HG03066 (cell line): ENCODE results near the gene RAB8B.

Source experiments
- ATAC-seq: cut with Tn5 transposase; IDR thresholded peaks from one replicate; pipeline ENCODE4 v1.9.1; 2021; ENCODE audit warnings: low read depth; ENCODE audit not compliant: unreplicated experiment

The RAB8B gene

GRCh38 chr15:63260791-63261190 lies 71.4 kb downstream of the RAB8B start:
- ATAC-seq = no peak

- ATAC-seq = no peak
Observed at GRCh38 chr15:63261311-63261710, 71.9 kb downstream of the RAB8B start.

GRCh38 chr15:63263519-63263918 lies 74.1 kb downstream of the RAB8B start:
- no peak for ATAC-seq

GRCh38 chr15:63264688-63265293 lies 75.4 kb downstream of the RAB8B start:
- no peak for ATAC-seq

GRCh38 chr15:63274427-63274826 lies 85.0 kb downstream of the RAB8B start:
- ATAC-seq = no peak

DNA sequence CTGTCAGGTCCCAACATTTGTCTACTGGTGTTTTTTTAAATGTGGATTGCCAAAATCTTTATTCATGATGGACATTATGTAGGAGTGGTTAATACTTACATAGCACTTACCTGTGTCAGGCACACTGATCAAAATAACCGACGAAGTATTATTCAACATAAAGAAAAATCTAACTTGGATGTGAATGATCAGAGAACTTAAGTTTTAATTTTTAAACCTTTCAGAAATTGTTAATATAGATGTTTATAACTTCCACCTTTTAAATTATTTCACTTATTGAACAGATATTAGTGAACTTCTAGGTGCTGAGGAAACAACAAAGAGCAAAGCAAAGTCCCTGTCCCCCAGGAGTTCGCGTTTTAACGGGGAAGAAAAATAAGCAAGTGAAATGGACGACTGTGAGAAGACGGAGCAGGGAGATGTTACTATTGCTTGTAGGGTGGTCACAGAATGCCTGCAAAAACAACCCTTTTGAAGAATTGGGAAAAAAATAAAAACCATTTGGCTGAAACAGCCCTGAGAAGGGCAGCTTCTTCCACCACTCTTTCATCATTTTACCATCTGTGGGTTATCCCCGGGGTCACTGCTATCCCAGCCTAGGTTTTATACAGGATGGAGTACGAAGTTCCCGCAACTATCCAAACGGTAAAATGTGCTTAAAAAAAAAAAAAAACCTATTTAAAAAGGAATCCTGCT lies 87.1 kb downstream of the RAB8B start:
- ATAC-seq = no peak

GRCh38 chr15:63277038-63277892 lies 87.9 kb downstream of the RAB8B start, which contains the start of gene APH1B:
TSS of gene APH1B (plus strand) at chr15:63277605. CDS start at chr15:63277624, 19 bp downstream.
- no peak for ATAC-seq

GRCh38 chr15:63277893-63278456 lies 88.6 kb downstream of the RAB8B start:
- ATAC-seq = no peak

DNA sequence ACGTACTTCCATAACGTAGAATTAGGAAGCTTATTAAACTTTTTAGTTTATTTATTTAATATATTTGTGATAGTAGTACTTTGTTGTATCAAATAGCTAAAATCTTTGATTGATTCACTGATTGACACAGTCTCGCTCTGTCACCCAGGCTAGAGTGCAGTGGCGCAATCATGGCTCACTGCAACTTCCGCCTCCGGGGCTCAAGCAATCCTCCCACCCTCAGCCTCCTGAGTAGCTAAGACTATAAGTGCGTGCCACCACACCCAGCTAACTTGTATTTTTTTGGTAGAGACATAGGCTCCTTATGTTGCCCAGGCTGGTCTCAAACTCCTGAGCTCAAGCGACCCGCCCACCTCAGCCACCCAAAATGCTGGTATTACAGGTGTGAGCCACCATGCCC lies 93.7 kb downstream of the RAB8B start:
- ATAC-seq = no peak

DNA sequence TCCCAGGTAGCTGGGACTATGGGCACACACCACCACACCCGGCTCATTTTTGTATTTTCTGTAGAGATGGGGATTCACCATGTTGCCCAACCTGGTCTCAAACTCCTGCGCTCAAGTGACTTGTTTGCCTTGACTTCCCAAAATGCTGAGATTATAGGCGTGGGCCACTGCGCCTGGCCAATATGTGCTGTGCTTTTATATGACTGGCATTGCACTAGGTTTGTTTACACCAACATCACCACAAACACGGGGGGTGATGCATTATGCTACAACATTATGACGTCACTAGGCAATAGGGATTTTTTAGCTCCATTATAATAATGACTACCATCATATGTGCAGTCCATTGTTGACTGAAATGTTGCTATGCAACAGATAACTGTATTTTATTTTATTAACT lies 94.9 kb downstream of the RAB8B start:
- ATAC-seq = no peak

GRCh38 chr15:63287109-63287508 lies 97.7 kb downstream of the RAB8B start:
- no peak for ATAC-seq

- ATAC-seq = no peak
Observed at GRCh38 chr15:63288342-63288741, 98.9 kb downstream of the RAB8B start.

- no peak for ATAC-seq
Observed at GRCh38 chr15:63288778-63289378, 99.5 kb downstream of the RAB8B start.

DNA sequence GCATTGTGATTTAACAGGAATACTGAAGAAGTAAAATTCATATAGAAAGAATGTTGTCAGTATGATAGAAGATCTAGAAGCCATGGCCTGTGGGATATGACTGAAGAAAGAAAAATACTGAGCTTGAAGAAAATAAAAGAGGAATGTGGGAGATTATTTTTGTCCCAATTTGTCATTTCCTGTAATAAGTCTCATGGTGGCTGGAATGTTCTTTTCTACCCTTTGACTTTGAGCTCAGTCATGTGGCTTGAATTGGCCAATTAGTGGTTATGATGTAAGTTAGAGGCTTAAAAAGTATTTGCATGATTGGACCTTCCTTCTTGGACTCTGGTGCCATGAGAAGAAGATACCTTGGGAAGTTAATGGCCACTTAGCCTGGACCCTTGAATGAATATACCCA lies 102.1 kb downstream of the RAB8B start:
- ATAC-seq = no peak

DNA sequence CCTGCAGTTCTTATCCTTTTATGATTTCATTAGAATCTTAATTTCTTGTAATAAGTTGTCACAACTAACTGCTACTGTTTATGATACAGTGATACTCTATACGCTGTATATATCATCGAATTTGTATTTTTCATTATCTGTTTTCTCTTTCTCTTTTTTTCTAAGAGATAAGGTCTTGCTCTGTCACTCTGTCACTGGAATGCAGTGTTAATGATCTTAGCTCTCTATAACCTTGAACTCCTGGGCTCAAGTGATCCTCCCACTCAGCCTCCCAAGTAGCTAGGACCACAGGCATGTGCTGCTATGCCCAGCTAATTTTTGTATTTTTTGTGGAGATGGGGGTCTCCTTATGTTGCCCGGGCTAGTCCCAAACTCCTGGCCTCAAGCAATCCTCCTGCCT lies 102.8 kb downstream of the RAB8B start:
- ATAC-seq = no peak

GRCh38 chr15:63292771-63293170 lies 103.4 kb downstream of the RAB8B start:
- ATAC-seq = no peak

GRCh38 chr15:63294359-63294758 lies 105.0 kb downstream of the RAB8B start:
- no peak for ATAC-seq

GRCh38 chr15:63295341-63295740 lies 105.9 kb downstream of the RAB8B start:
- ATAC-seq = no peak

- no peak for ATAC-seq
Observed at GRCh38 chr15:63296195-63296594, 106.8 kb downstream of the RAB8B start.

GRCh38 chr15:63299943-63300575 lies 110.7 kb downstream of the RAB8B start:
- ATAC-seq = no peak
